KOPT-K1 (cell line): Measurements from ENCODE around the gene LRRC71.

Source experiments
- H3K27ac ChIP-seq: fragments of 200-600 bp; sonication (generic); 2 replicates; pipeline ENCODE4 v1.5.1; 2016; ENCODE audit warnings: antibody characterized with exemption, mild to moderate bottlenecking, low read depth, low read length; ENCODE audit not compliant: poor library complexity, severe bottlenecking
- H3K36me3 ChIP-seq: fragments of 200-600 bp; sonication (generic); 2 replicates; pipeline ENCODE4 v1.5.1; 2017; ENCODE audit warnings: antibody characterized with exemption, mild to moderate bottlenecking, low read length, moderate library complexity; ENCODE audit not compliant: insufficient read depth
- H3K9me3 ChIP-seq: fragments of 200-600 bp; sonication (generic); 2 replicates; pipeline ENCODE4 v1.5.1; 2017; ENCODE audit warnings: antibody characterized with exemption, low read length, mild to moderate bottlenecking; ENCODE audit not compliant: insufficient read depth, poor library complexity, severe bottlenecking

LRRC71 gene

GRCh38 chr1:156920233-156921052, at the start of gene LRRC71:
LRRC71 (plus strand) TSS chr1:156920632; CDS start chr1:156920804, 172 bp downstream.
- no peaks in the 10 kb centered on the region for H3K9me3 ChIP-seq
- no peak within 1 kb of the TSS for H3K27ac ChIP-seq
- no peaks in the 10 kb centered on the region for H3K36me3 ChIP-seq

DNA sequence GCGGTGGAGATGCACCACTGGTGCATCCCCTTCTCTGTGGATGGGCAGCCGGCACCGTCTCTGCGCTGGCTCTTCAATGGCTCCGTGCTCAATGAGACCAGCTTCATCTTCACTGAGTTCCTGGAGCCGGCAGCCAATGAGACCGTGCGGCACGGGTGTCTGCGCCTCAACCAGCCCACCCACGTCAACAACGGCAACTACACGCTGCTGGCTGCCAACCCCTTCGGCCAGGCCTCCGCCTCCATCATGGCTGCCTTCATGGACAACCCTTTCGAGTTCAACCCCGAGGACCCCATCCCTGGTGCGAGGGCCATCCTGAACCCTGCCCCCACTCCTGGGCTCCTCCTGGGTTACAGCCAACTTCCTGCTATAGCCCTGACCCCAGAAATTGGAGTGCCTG, 46.8 kb upstream of the LRRC71 start:
- H3K27ac ChIP-seq = no peak overlapping the region
- no peaks in the 10 kb centered on the region for H3K36me3 ChIP-seq
- no peaks in the 10 kb centered on the region for H3K9me3 ChIP-seq

GRCh38 chr1:156874142-156874541, 46.3 kb upstream of the LRRC71 start:
- no peak overlapping the region for H3K27ac ChIP-seq
- no peaks in the 10 kb centered on the region for H3K36me3 ChIP-seq
- H3K9me3 ChIP-seq = no peaks in the 10 kb centered on the region

DNA sequence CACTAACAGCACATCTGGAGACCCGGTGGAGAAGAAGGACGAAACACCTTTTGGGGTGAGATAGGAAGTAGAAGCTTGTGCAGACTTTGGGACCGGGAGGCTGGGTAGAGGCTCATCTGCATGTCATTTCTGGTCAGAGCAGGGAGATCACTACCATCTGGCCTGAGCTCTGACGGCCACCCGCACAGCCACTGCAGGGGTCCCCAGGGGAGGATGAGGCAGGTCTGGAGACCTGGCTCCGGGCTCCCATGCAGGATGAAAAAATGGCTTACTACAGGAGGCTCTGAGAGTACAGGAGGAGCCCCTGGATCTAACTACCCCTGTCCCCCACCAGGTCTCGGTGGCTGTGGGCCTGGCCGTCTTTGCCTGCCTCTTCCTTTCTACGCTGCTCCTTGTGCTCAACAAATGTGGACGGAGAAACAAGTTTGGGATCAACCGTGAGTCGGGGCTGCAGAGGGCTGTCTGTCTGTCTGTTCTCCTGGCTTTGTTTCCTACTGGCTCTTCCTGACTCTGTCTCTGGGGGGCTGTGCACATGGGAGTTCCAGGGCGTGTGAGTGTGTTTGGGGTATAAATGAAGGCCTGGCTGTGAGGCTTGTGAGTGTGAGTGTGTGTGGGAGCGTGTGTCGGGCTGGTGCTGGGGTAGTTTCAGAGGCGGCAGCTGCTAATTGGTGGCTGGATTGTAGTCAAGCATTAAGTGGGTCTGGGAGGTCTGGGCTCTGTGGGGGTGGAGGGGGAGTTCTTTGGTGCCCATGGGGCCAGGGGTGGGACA, 45.7 kb upstream of the LRRC71 start:
- Histone ChIP-seq H3K9me3 (no peaks in the 10 kb centered on the region), H3K36me3 (no peaks in the 10 kb centered on the region), H3K27ac (no peak overlapping the region)

- H3K9me3 ChIP-seq = no peaks in the 10 kb centered on the region
- H3K27ac ChIP-seq = no peak overlapping the region
- no peaks in the 10 kb centered on the region for H3K36me3 ChIP-seq
Observed at GRCh38 chr1:156875341-156875615, 45.2 kb upstream of the LRRC71 start.

- H3K27ac ChIP-seq = no peak overlapping the region
- H3K36me3 ChIP-seq = no peaks in the 10 kb centered on the region
- H3K9me3 ChIP-seq = no peaks in the 10 kb centered on the region
Observed at GRCh38 chr1:156876281-156876680, 44.2 kb upstream of the LRRC71 start.

DNA sequence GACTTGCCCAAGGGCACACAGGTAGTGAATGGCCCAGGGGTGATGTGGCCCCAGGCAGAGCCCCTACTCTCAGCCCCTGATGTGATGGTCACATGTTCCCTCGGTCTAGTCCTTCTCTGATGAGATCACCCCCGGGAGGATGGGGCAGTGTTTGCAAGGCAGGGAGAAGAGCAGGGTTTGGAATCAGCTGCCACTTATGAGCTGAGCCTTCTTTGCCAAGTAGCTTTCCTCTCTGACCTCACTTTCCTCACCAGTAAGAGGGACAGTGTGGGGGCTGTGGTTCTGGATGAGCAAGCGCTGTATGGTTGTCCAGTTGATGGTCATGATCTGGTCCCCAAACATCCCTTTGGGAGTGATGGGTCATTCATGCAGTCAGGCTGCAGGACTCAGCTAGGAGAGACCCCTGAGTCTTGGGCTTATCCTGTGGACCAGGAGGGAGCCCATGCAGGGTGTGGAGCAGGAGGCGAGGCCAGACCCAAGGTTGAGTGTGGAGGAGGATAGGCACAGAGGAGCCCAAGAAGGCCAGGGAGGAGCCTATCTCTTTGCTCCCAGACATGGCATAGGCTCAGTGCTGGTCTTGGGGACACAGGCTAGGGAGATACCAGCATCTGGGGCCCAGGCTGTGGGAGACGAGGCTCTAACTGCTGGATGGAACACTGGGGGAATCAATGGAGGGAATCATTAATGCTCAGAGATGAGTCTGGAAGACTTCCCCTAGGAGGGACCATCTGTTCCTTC, 42.8 kb upstream of the LRRC71 start:
- Histone ChIP-seq H3K27ac (no peak overlapping the region), H3K9me3 (no peaks in the 10 kb centered on the region), H3K36me3 (no peaks in the 10 kb centered on the region)

DNA sequence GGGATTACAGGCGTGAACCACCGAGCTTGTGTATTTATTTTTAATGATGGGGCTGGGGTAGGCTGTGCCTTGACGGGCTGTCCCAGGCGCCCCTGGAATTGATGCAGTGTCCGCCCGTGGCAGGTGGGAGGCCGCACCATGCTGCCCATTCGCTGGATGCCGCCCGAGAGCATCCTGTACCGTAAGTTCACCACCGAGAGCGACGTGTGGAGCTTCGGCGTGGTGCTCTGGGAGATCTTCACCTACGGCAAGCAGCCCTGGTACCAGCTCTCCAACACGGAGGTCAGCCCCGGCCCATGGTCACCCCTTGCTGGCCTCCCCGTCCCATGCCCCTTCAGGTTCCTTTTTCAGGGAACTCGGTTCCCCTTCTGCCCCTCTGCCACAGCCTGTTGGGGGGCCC, 40.6 kb upstream of the LRRC71 start:
- Histone ChIP-seq H3K27ac (no peak overlapping the region), H3K36me3 (no peaks in the 10 kb centered on the region), H3K9me3 (no peaks in the 10 kb centered on the region)

- no peak overlapping the region for H3K27ac ChIP-seq
- H3K36me3 ChIP-seq = no peaks in the 10 kb centered on the region
- H3K9me3 ChIP-seq = no peaks in the 10 kb centered on the region
Observed at GRCh38 chr1:156880473-156880872, 40.0 kb upstream of the LRRC71 start.

DNA sequence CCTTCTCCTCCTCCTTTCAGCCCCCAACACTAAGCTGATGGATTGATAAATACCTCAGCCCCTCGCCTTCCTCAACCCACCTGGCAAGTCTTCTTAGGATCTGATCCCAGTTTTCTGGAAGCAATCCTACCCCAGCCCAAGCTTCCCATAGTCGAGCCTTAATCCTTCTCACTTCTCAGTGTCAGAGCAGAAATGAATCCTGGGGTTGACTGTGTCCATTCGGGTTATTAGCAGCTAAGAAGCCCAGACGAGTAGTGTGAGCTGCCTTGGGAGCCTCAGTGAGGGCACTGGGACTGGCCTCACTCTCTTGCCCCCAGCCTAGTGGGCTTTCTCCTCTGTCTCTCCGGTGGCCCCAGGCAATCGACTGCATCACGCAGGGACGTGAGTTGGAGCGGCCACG, 39.3 kb upstream of the LRRC71 start:
- Histone ChIP-seq H3K27ac (no peak overlapping the region), H3K36me3 (no peaks in the 10 kb centered on the region)

GRCh38 chr1:156881663-156882062, 38.8 kb upstream of the LRRC71 start:
- Histone ChIP-seq H3K9me3 (no peaks in the 10 kb centered on the region), H3K27ac (no peak overlapping the region), H3K36me3 (no peaks in the 10 kb centered on the region)

More for the DNA sequence above, 39.3 kb upstream of the LRRC71 start:
- H3K9me3 ChIP-seq = no peaks in the 10 kb centered on the region

- Histone ChIP-seq H3K27ac (no peak overlapping the region), H3K9me3 (no peaks in the 10 kb centered on the region), H3K36me3 (no peaks in the 10 kb centered on the region)
Observed at GRCh38 chr1:156882543-156882942, 37.9 kb upstream of the LRRC71 start.

DNA sequence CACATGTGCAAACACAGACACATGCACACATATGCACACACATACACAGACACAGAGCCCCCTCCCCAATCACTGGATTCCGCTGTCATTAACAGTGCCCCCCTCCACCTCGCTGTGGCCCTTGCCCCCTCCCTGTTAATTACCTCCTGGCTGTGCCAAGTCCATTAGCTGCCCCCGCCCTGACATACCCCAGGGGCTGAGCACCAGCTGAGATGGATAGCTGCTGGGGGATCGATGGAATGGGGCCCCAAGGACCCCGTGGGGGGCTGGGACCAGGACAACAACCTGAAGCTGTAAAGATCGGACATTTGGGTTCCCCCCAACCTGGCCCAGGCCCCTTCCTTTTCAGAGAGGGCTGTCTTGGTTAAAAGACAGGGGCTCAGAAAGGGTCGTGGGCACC, 36.5 kb upstream of the LRRC71 start:
- no peak overlapping the region for H3K27ac ChIP-seq
- H3K9me3 ChIP-seq = no peaks in the 10 kb centered on the region
- H3K36me3 ChIP-seq = no peaks in the 10 kb centered on the region

DNA sequence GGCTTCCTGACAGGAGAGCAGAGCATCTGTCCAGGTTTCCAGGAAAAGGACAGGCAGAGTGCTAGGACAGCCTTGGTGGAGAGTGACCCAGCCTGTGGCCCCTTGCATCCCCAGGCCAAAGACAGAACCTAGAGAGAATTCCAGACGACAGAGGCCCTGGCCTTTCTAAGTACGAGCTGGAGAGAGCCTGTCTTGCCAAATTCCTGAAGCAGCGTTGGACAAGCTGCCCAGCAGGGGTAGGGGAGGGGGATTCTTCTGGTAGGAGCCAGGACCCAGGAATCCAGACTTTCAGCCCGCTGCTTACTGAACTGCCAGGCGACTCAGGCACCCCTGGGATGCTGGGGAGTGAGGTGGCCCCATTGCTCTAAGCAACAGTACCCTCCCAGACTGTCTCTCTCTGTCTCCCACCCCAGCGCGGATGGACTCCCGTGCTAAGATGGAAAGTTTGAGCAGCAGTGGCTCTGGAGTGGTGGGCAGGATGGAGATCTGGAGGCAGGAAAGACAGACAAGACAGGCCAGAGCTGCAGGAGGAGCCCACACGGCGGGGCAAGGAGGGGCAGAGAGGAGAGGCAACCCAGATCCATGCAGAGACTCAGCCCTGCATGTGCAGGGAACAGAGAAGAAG, 35.8 kb upstream of the LRRC71 start:
- no peaks in the 10 kb centered on the region for H3K9me3 ChIP-seq
- H3K36me3 ChIP-seq = no peaks in the 10 kb centered on the region
- H3K27ac ChIP-seq = no peak overlapping the region

DNA sequence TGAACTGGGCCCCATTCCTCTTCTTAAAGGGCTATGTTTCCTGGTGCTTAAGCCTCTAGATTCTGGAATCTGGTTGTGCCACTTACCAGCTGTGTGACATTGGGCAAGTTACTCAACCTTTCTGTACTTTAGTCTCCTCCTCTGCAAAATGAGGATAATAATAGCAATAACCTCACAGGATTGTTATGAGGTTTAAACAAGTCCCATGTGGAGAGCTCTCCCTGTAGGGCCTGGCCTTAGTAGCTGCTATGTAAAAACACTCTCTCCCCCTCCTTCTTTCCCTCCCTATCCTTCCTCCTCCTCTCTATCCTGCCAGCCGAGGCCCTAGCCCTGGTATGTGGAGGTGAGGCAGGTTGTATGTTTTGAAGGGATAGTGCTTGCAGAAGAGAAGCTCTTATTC, 35.1 kb upstream of the LRRC71 start:
- no peak overlapping the region for H3K27ac ChIP-seq

More for the DNA sequence above, 35.1 kb upstream of the LRRC71 start:
- Histone ChIP-seq H3K36me3 (no peaks in the 10 kb centered on the region), H3K9me3 (no peaks in the 10 kb centered on the region)
